Raji (cell line): ENCODE results near the gene ARHGEF18.

Experiments used
- POLR2A ChIP-seq: IDR thresholded peaks from 2 replicates; pipeline ENCODE4 v1.6.1; 2011; ENCODE audit warnings: low read depth, low read length, control low read depth; ENCODE audit not compliant: insufficient read depth

Gene ARHGEF18

DNA sequence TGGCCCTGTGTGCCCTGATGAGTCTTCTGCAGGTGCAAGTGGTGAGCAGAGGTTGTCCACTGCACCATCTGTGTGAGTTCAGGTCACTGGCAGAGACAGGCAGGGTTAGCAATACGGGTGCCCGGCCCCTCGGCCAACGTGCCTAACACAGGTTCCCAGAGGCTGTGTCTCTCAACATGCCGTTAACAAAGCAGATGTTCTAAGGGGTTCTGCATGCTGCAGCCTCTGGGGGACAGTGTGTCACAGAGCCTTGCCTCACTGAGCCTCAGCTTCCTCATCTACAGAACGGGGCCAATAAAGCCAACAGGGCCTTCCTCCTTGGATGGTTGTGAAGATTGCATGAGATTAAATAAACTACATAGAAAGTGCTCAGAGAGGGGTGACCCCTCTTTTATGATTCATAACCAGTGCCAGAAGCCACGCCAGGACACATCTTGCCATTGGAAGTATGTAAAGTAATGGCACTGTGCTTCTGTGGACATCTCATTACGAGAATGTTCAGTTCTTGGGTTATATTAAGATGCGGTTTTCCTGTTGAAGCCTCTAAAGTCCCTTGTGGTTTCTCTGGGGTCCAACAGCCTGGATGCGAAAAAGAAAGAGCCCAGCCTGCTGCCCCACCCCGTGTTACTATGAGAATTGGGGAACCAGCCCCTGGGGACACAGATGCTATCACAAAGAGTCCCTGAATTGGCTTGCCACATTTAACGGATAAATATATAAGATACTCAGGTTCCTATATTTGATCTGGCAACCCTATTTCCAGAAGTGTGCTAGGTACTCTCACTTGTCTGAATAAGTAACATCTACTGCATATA lies 11.2 kb upstream of the ARHGEF18 start:
- TF ChIP-seq POLR2A: peak; percentile 57

DNA sequence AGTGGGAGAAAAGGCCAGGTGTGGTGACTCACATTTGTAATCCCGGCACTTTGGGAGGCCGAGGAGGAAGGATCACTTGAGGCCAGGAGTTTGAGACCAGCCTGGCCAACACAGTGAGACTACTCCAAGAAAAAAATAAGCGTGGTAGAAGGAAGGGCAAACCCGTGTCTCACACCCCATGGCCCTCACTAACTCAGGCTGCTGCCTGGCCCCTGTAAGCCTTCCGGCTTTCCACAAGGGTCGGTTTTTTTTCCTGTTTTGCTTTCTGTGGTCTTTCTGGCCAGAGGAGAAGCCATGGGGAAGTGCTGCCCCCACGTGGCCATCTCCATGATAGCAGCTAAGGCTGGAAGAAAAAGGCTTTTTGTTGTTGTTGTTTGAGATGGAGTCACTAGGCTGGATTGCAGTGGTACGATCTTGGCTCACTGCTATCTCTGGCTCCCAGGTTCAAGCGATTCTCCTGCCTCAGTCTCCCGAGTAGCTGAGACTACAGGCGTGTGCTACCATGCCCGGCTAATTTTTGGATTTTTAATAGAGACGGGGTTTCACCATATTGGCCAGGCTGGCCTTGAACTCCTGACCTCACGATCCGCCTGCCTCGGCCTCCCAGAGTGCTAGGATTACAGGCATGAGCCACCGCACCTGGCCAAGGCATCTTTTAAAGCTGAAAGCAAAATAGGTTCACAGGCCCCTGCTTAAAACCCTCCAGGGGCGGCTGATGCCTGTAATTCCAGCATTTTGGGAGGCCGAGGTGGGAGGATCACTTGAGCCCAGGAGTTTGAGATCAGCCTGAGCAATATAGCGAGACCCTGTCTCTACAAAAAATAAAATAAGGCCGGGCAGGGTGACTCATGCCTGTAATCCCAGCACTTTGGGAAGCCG lies 7.5 kb upstream of the ARHGEF18 start:
- TF ChIP-seq POLR2A: peak; percentile 48

DNA sequence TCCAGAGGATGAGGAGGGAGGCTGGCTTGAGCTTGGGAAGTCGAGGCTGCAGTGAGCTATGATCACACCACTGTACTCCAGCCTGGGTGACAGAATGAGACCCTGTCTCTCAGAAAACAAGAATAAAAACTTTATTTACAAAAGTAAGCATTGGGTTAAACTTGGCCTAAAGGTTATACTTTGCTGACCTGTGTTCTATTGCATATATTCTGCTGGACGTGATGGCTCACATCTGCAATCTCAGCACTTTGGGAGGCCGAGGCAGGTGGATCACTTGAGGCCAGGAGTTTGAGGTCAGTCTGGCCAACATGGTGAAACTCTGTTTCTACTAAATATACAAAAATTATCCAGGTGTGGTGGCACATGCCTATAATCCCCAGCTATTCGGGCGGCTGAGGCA lies 6.6 kb upstream of the ARHGEF18 start:
- TF ChIP-seq POLR2A: no peak

- peak; percentile 67 for TF ChIP-seq POLR2A
Observed at GRCh38 chr19:7346488-7346971, 2.2 kb upstream of the ARHGEF18 start.

DNA sequence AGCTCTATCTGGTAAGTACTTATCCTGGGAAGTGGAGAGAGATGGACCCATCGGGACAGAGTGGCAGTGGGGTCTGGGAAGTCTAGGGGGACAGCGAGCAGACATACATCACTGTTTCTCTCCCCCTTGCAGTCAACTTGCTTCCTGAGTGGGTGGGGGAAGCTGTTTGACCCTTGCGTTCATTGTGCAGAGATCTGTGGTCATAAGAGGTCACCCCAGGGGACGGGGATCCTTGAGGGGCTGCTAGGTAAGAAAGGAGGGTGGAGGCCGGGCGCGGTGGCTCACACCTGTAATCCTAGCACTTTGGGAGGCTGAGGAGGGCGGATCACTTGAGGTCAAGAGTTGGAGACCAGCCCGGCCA lies 474 bp downstream of the ARHGEF18 start:
- no peak for TF ChIP-seq POLR2A

GRCh38 chr19:7349961-7350711 lies 1.4 kb downstream of the ARHGEF18 start:
- TF ChIP-seq POLR2A: peak; percentile 86

DNA sequence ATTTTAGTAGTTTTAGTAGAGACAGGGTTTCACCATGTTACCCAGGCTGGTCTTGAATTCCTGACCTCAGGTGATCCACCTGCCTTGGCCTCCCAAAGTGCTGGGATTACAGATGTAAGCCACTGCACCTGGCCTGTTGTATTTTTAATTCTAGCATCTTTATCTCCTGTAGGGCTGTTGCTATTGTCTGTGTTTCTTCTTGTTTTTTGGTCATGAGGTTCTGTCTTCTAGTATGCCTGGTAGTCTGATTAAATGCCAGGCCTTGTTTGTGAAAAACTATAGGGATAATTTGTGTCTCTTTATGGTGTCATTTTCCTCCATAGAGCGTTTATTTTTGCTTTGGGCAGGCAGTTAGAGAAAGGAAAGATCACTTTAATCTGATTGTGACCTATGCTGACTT lies 3.1 kb downstream of the ARHGEF18 start:
- no peak for TF ChIP-seq POLR2A

- no peak for TF ChIP-seq POLR2A
Observed at GRCh38 chr19:7355151-7355820, 6.5 kb downstream of the ARHGEF18 start.

DNA sequence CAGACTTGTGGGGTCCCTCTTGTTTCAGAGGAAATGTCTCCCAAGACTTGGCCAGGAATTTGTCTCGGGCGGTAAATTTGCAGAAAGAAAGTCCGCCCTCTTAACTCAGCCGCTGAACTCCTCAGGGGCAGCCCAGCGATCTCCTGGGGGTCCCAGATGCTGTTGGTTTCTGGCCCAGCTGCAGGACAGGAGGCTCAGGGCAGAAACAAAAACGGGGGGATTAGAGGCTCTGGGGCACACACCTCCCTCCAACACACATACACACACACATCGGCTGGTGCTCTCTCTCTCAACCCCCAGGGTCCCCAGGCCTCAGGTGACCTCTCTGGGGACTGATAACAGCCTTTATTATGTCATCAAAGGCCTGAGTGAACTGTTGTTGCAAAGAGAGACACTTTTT lies 7.1 kb downstream of the ARHGEF18 start:
- no peak for TF ChIP-seq POLR2A

DNA sequence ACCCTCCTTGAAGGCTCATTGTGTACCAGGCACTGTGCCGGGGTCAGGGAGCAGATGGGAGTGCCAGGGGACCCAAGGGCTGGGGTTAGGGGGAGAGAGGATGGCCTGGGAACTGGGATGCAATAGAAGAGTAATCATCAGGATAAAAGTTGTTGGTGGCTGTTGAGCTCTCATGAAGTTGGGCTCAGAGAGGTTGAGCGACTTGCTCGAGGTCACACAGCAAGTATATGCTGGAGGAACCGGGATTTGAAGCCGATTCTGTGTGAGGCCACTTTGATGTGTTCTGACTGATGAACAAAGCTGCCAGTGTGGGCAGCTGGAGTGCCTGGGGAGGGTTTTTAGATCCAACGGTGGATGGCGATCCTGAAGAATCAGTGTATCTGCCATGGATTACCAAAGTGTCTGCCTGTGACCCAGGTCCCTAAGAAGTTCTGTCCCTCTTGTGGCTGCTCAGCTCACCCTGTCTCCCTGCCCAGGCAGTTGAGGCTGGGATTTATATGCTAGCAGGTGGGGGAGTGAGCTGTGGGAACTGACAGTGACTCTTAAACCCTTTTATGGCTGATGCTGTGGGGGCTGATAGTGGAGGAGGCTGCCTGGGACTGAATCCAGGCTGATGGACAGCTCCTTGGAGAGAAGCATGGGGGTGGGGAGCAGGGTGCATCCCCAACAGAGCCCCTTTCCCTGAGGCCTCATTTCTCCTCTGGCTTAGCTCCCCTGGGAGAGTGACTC lies 8.3 kb downstream of the ARHGEF18 start:
- no peak for TF ChIP-seq POLR2A

- no peak for TF ChIP-seq POLR2A
Observed at GRCh38 chr19:7358102-7358597, 9.4 kb downstream of the ARHGEF18 start.

DNA sequence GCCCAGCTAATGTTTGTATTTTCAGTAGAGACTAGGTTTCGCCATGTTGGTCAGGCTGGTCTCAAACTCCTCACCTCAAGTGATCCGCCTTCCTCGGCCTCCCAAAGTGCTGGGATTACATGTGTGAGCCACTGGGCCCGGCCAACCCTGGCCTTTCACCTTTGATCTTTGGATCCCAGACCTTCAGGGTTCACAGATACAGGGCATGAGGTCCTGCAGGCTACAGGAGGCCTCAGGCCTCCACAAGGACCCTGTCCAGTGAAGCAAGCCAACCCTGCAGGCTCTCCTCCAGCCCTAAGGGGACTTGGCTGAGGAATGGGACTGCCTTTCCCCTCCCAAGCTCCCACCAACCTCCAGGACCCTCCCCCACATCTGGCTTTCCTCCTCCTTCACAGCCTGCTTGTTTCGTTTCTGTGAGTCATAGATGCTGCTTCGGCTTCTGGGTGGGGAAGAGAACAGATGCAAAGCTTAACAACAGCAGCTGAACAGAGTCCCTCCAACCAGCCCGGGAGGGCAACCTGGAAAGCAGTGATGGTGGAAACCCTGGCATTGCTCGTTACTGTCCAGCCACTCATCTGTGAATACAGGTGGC lies 11.8 kb downstream of the ARHGEF18 start:
- TF ChIP-seq POLR2A: no peak

- no peak for TF ChIP-seq POLR2A
Observed at GRCh38 chr19:7363225-7363624, 14.5 kb downstream of the ARHGEF18 start.
